Esophagus muscularis mucosa (tissue), 4 donors: Measurements from ENCODE around the gene SPAG16. TPM values are rescaled to one million over a fixed set of nuclear protein-coding genes. Genes with fewer than 3 reads are reported as not detected.

Experiments
- DNase-seq: peaks from one replicate; pipeline ENCODE4 v3.0.0-alpha.2; 2017; ENCODE audit errors: extremely low spot score
- H3K27ac ChIP-seq, 4 donors: fragments of 200-600 bp; sonication (generic); replicated peaks in 1 of 4; 1 replicate in 3 of 4; 2 replicates in 1 of 4; pipeline ENCODE4 v1.5.1; 2016 to 2019; ENCODE audit warnings: mild to moderate bottlenecking in 1 of 4
- H3K27me3 ChIP-seq, 4 donors: fragments of 200-600 bp; sonication (generic); one replicate each; pipeline versions ENCODE4 v1.5.1 to v1.6.0; 2016 to 2019
- H3K36me3 ChIP-seq, 4 donors: fragments of 200-600 bp; sonication (generic); one replicate each; pipeline ENCODE4 v1.5.1; 2016 to 2019
- H3K4me1 ChIP-seq, 4 donors: fragments of 200-600 bp; sonication (generic); one replicate each; pipeline ENCODE4 v1.5.1; 2016 to 2019
- H3K4me3 ChIP-seq, 4 donors: fragments of 200-600 bp; sonication (generic); 1 replicate in 2 of 4; 2 replicates in 2 of 4; pipeline ENCODE4 v1.5.1; 2016 to 2019; ENCODE audit warnings: mild to moderate bottlenecking in 4 of 4, moderate library complexity in 1 of 4
- H3K9me3 ChIP-seq, 4 donors: fragments of 200-600 bp; sonication (generic); 1 replicate in 3 of 4; 2 replicates in 1 of 4; pipeline ENCODE4 v1.5.1; 2016 to 2019
- EP300 ChIP-seq: sonication (generic); formaldehyde crosslinking; IDR thresholded peaks from one replicate; pipeline ENCODE4 v1.6.1; 2017; ENCODE audit warnings: antibody characterized with exemption
- POLR2A ChIP-seq: fragments of 450-650 bp; IDR thresholded peaks from one replicate; pipeline ENCODE4 v1.6.1; 2017; ENCODE audit warnings: antibody characterized with exemption, moderate library complexity, mild to moderate bottlenecking, low read depth
- POLR2AphosphoS5 ChIP-seq, 2 donors: sonication (generic); formaldehyde crosslinking; IDR thresholded peaks; one replicate each; pipeline ENCODE4 v1.6.1; 2017; ENCODE audit warnings: antibody characterized with exemption in 2 of 2
- WGBS: methylation state at CpG from one replicate; pipeline ENCODE4 v1.1.5; 2018; 5-methylcytosine and 5-hydroxymethylcytosine counted together
- intact Hi-C: fragments of 100-400 bp; cut with DNase I; formaldehyde crosslinking; loops from one replicate; pipeline ENCODE4 v1.15.1; 2023
- total RNA-seq, 4 donors: library from RNA; depleted of rRNA; stranded (reverse); fragments of >200 nt; gene quantifications; one replicate each; pipeline versions ENCODE4 v1.1.0 to v1.2.1, GENCODE V29; 2016
- TF ChIP-seq, protein P1 (sequence below), 3 experiments: fragments of 200-600 bp in 2 of 3; fragments of 450-650 bp in 1 of 3; sonication (generic) in 2 of 3; IDR thresholded peaks; one replicate each; pipeline ENCODE4 v1.5.1; 2017 to 2019; ENCODE audit warnings: antibody characterized with exemption in 3 of 3, mild to moderate bottlenecking in 2 of 3, moderate library complexity in 1 of 3

Gene SPAG16
- total RNA-seq, 4 donors from 2014 or later = 26.8 to 36.1 (median 31.0) TPM

DNA sequence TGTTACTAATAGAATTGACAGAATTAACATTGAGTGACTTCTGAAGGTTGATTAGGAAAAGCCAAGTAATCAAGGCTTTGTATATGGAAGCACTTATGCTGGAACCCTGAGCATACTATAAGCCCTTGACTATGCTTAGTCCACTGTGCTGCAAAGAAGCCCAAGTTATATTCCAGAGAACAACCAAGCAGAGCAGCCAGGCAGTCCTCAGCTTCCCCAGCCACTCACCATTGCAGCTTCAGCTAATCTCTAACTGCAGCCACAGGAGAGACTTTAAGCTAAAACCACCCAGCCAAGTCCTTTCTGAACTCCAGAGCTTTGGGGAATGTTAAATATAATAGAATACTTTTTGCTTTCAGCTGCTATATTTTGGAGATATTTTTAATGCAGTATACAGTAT lies 962.2 kb downstream of the SPAG16 start:
- H3K27ac ChIP-seq = no peak overlapping the region
- intact Hi-C loops = no loop called here
- H3K9me3 ChIP-seq = no peaks in the 10 kb centered on the region
- DNase-seq = no peak
- TF ChIP-seq EP300 = no peak
- no peak for TF ChIP-seq POLR2AphosphoS5 (IDR thresholded peaks at IDR 0.05)
- TF ChIP-seq, protein P1, sequence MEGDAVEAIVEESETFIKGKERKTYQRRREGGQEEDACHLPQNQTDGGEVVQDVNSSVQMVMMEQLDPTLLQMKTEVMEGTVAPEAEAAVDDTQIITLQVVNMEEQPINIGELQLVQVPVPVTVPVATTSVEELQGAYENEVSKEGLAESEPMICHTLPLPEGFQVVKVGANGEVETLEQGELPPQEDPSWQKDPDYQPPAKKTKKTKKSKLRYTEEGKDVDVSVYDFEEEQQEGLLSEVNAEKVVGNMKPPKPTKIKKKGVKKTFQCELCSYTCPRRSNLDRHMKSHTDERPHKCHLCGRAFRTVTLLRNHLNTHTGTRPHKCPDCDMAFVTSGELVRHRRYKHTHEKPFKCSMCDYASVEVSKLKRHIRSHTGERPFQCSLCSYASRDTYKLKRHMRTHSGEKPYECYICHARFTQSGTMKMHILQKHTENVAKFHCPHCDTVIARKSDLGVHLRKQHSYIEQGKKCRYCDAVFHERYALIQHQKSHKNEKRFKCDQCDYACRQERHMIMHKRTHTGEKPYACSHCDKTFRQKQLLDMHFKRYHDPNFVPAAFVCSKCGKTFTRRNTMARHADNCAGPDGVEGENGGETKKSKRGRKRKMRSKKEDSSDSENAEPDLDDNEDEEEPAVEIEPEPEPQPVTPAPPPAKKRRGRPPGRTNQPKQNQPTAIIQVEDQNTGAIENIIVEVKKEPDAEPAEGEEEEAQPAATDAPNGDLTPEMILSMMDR (IDR thresholded peaks at IDR 0.05) = no peak
- TF ChIP-seq POLR2A = no peak
- H3K27me3 ChIP-seq = no peaks in the 10 kb centered on the region
- no peaks in the 10 kb centered on the region for H3K4me1 ChIP-seq
- H3K4me3 ChIP-seq = no peak overlapping the region
- H3K36me3 ChIP-seq = no peaks in the 10 kb centered on the region

DNA sequence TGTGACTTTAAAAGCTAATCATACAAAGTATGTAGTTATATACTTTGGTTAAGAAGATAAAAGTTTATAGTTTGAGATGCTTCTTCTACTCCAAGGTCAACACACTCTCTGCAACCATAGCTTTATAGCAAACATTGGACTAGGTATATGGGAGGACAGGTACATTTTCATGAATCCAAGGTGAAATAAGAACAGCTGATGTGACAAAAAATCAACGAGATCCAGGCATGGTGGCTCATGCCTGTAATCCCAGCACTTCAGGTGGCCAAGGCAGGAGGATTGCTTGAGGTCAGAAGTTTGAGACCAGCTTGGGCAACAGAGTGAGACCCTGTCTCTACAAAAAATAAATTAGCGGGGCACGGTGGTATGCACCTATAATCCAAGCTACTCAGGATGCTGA lies 963.3 kb downstream of the SPAG16 start:
- DNase-seq = no peak
- intact Hi-C loops = no loop called here

DNA sequence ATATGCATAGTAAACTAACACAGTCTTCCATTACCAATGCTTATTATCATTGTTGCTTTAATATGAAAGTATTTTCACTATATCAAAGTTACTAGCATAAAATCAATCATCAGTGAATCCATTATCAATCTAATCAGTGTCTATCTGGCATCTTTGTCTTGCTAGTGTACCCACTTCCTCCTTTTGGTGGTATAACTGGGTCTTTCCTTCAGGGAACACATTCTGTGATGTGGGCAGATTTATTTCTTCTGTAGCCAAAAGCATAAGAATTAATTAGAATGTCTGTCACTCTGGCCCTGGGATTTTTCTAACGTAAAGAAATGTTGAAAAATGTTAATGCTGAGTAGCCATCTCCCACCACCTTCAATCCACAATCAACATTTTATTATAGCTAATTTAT lies 970.8 kb downstream of the SPAG16 start:
- Histone ChIP-seq H3K27me3 (no peaks in the 10 kb centered on the region), H3K4me3 (no peak overlapping the region), H3K36me3 (no peaks in the 10 kb centered on the region), H3K9me3 (no peaks in the 10 kb centered on the region), H3K4me1 (no peaks in the 10 kb centered on the region), H3K27ac (no peak overlapping the region)
- intact Hi-C loops = no loop called here
- 61% methylated on average over 1 of the region's 1 CpG for WGBS
- no peak for DNase-seq
- TF ChIP-seq POLR2AphosphoS5 (IDR thresholded peaks at IDR 0.05) = no peak
- TF ChIP-seq EP300 = no peak
- TF ChIP-seq, protein P1 (IDR thresholded peaks at IDR 0.05) = no peak
- TF ChIP-seq POLR2A = no peak

More for the DNA sequence above, 963.3 kb downstream of the SPAG16 start:
- Histone ChIP-seq H3K27ac (no peak overlapping the region), H3K27me3 (no peaks in the 10 kb centered on the region), H3K4me1 (no peaks in the 10 kb centered on the region), H3K36me3 (no peaks in the 10 kb centered on the region), H3K4me3 (no peak overlapping the region), H3K9me3 (no peaks in the 10 kb centered on the region)
- TF ChIP-seq, protein P1 (IDR thresholded peaks at IDR 0.05) = no peak
- TF ChIP-seq EP300 (no peak), POLR2A (no peak), POLR2AphosphoS5 (IDR thresholded peaks at IDR 0.05) (no peak)
- 89% methylated on average over 3 of the region's 3 CpGs for WGBS

DNA sequence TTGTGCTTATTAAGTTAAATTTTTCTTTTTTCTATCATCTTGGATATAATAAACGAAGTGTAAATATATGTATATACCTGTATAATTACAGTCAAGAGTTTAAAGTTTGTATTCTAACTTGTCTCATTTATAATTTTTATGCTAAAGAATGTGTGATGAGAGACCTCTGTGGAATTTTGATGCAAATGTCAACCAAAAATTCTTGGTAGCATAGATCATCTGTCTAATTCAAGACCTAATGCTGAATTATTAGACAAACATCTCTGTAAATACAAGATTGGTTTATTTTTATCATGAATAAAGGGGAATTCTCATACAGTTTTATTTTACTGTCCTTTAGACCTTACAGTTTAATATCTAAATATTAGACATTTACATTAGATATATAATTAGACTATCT lies 977.4 kb downstream of the SPAG16 start:
- Histone ChIP-seq H3K27me3 (no peaks in the 10 kb centered on the region), H3K36me3 (no peaks in the 10 kb centered on the region), H3K27ac (no peak overlapping the region), H3K4me3 (no peak overlapping the region), H3K4me1 (no peaks in the 10 kb centered on the region), H3K9me3 (no peaks in the 10 kb centered on the region)
- WGBS = 79% methylated on average over 1 of the region's 1 CpG
- intact Hi-C loops = no loop called here
- TF ChIP-seq EP300 = no peak
- TF ChIP-seq POLR2A = no peak
- TF ChIP-seq, protein P1 (IDR thresholded peaks at IDR 0.05) = no peak
- no peak for TF ChIP-seq POLR2AphosphoS5 (IDR thresholded peaks at IDR 0.05)
- no peak for DNase-seq

DNA sequence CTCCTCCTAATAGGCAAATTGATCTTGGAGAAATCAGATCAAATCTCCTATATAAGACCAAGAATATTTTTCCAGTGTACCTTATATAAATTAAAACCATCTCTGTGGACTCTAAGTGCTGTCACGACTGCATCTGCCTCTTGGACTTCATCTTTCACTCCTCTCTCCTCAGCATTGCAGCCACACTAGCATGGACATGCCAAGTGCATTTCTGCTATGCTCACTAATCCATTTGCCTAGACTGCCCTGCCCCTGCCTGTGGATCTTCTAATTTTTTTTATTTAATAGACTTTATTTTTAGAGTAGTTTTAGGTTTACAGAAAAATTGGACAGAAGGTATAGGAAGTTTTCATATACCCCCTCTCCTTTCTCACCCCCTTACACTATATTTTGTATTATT lies 979.9 kb downstream of the SPAG16 start:
- Histone ChIP-seq H3K27ac (no peak overlapping the region), H3K4me1 (no peaks in the 10 kb centered on the region), H3K4me3 (no peak overlapping the region), H3K9me3 (no peaks in the 10 kb centered on the region), H3K27me3 (no peaks in the 10 kb centered on the region), H3K36me3 (no peaks in the 10 kb centered on the region)
- intact Hi-C loops = no loop called here
- 41% methylated on average over 1 of the region's 1 CpG for WGBS
- DNase-seq = no peak
- TF ChIP-seq, protein P1 (IDR thresholded peaks at IDR 0.05) = no peak
- TF ChIP-seq POLR2A = no peak
- TF ChIP-seq EP300 = no peak
- no peak for TF ChIP-seq POLR2AphosphoS5 (IDR thresholded peaks at IDR 0.05)
